GM12872 (cell line): Measurements from ENCODE around the gene CYSTM1.
A peak's percentile ranks its signal among the peaks of the same experiment; 100 is the strongest.

Source experiments
- CTCF ChIP-seq: IDR thresholded peaks from 3 replicates; pipeline ENCODE4 v1.5.1; 2011; ENCODE audit warnings: low read depth, mild to moderate bottlenecking, low read length, moderate library complexity; ENCODE audit not compliant: insufficient read depth

The CYSTM1 gene

DNA sequence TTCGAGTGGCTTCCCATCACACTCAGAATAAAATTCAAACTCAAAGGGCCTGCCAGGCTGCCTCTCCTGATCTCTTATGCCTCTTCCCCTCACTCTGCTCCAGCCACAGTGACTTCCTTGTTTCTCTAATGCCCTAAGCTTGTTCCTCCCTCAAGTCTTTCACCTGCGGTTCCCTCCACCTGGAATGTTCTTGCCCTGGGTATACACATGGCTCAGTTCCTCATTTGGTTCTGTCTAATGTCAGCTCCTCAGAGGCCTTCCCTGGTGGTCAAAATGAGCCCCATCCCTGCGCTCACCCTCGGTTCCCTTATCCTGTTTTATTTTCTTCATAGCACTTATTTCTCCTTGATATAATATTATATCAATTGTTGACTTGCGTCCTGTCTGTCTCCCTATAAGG is 12.7 kb upstream of the CYSTM1 start:
- no peak for TF ChIP-seq CTCF

DNA sequence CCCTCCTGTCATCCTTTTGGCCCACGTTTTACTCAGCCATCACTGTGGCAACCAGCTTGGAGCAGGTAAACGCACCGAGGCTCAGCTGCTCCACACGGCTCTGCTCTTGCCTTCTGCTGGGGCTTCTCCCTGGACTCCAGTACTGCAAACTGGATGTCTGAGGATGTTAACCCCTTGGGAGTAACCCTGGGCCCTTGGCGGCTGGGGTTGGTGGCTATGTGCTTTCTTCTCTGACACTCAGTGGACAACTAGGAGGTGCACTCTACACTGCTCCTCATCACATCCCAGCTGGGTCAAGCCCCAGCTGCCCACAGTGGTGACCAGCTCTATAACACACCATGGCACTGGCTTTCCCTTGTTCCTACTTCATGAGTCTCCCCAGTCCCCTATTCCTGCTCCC is 12.2 kb upstream of the CYSTM1 start:
- TF ChIP-seq CTCF, result no peak

GRCh38 chr5:140165101-140165922 is 9.7 kb upstream of the CYSTM1 start:
- no peak for TF ChIP-seq CTCF

- no peak for TF ChIP-seq CTCF
Measured at GRCh38 chr5:140165923-140166270, 9.1 kb upstream of the CYSTM1 start.

DNA sequence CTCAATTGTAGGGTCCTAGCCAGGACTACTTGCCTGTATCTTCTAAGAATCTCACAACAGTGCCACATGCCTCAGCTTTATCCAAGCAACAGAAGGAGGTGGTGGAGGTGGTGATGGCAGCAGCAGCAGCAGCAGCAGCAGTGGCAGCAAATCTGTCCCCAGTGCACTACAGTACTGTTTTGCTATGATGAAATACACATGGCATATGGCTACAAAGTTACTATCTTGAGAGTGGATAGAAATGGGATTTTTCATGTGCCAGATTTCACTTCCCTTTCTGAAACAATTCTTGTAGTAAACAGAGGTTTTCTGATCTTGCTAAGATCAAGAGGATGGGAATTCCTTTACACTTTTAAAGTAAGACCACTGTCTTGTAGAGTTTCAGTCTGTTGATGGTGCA is 8.1 kb upstream of the CYSTM1 start:
- TF ChIP-seq CTCF, result no peak

DNA sequence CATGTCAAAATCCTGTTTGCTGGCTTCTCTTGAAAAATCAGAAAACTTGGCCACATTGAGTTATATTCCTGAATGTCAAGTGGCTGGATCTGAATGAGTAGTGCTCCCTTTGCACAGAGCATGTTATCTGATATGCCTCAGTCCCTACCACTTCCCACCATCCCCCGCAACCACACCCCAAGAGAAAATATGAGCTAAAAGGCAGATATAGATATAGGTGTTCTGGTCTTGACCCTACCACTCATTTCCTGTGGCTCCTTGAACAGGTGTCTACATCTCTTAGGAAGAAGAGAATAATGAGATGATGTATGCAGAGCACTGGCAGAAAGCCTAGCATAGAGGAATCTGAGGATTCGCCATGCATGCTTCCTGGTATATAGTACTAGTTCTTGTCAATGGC is 6.6 kb upstream of the CYSTM1 start:
- TF ChIP-seq CTCF, result no peak

- peak; percentile 27; the same call in 1 of the 3 replicates for TF ChIP-seq CTCF
Measured at GRCh38 chr5:140169410-140169809, 5.6 kb upstream of the CYSTM1 start.
